ENCODE results near the gene FRMD7.

GRCh38 chrX:132119821-132120515 is 7.9 kb downstream of the FRMD7 start:
- TF ChIP-seq USF2 (IDR thresholded peaks at IDR 0.05; ENCODE audit: low read depth, low read length): no peak
- no peak for TF ChIP-seq RAD21 (IDR thresholded peaks at IDR 0.05; ENCODE audit: low read length)
- TF ChIP-seq MAFK (IDR thresholded peaks at IDR 0.05; ENCODE audit: low read depth, low read length): no peak

Measured in IMR-90 (cell line).